Measurements from ENCODE around the gene PIAS1. TPM values are rescaled to one million over a fixed set of nuclear protein-coding genes. Genes with fewer than 3 reads are reported as not detected.

Gene PIAS1
- total RNA-seq, 2 experiments from 2014 or later = 44.1 to 59.0 TPM

DNA sequence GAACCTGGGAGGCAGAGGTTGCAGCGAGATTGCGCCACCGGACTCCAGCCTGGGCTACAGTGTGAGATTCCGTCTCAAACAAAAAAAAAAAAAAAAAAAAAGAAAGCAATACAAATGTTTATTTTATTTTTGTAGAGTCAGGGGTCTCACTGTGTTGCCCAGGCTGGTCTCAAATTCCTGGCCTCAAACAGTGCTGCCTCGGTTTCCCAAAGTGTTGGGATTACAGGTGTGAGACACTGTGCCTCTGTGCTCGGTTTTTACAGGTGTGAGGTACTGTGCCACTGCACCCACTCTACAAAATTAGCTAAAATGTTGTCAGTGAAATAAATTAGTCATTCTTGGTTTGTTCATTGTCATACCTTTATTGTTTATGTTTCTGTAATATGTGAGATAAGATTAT lies 5.5 kb downstream of the PIAS1 start:
- intact Hi-C loops (cut with micrococcal nuclease; ENCODE audit: unreplicated experiment) = loop anchor here (5.0 to 10.0 kb wide), 2 partner anchors 38 to 275 kb away; no protein-coding TSS in a partner anchor
- Histone ChIP-seq H3K9me2 (ENCODE audit: insufficient read depth, low read length) (no peaks in the 10 kb centered on the region), H3K4me2 (ENCODE audit: low read length) (no peak overlapping the region), H3K4me1 (ENCODE audit: insufficient read depth, low read length, poor library complexity, severe bottlenecking) (peaks cover 45% of the 10 kb centered on the region), H3K9me3 (ENCODE audit: low read length) (no peaks in the 10 kb centered on the region), H2AFZ (ENCODE audit: low read length) (no peak overlapping the region), H4K20me1 (ENCODE audit: insufficient read depth, low read length) (peaks cover 49% of the 10 kb centered on the region), H3K79me2 (ENCODE audit: insufficient read depth, low read depth, low read length) (peaks cover 100% of the 10 kb centered on the region), H3K27ac (ENCODE audit: low read depth, low read length, poor library complexity, severe bottlenecking) (no peak overlapping the region), H3K4me3 (ENCODE audit: low read depth, low read length, poor library complexity, severe bottlenecking) (no peak overlapping the region), H3K36me3 (ENCODE audit: insufficient read depth, low read length) (peaks cover 28% of the 10 kb centered on the region)
- POLR2A ChIA-PET = no interaction called here
- CTCF ChIA-PET (ENCODE audit: unreplicated experiment) = no interaction called here
- DNase-seq (ENCODE audit: low spot score) = no peak
- BruUV-seq (replicated peaks) = no TSS peak
- TF ChIP-seq, protein P1, sequence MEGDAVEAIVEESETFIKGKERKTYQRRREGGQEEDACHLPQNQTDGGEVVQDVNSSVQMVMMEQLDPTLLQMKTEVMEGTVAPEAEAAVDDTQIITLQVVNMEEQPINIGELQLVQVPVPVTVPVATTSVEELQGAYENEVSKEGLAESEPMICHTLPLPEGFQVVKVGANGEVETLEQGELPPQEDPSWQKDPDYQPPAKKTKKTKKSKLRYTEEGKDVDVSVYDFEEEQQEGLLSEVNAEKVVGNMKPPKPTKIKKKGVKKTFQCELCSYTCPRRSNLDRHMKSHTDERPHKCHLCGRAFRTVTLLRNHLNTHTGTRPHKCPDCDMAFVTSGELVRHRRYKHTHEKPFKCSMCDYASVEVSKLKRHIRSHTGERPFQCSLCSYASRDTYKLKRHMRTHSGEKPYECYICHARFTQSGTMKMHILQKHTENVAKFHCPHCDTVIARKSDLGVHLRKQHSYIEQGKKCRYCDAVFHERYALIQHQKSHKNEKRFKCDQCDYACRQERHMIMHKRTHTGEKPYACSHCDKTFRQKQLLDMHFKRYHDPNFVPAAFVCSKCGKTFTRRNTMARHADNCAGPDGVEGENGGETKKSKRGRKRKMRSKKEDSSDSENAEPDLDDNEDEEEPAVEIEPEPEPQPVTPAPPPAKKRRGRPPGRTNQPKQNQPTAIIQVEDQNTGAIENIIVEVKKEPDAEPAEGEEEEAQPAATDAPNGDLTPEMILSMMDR (conservative IDR thresholded peaks at IDR 0.05; ENCODE audit: low read length) = no peak
- no peak for TF ChIP-seq EZH2phosphoT487 (IDR thresholded peaks at IDR 0.05; ENCODE audit: borderline replicate concordance, low read depth, low read length)

DNA sequence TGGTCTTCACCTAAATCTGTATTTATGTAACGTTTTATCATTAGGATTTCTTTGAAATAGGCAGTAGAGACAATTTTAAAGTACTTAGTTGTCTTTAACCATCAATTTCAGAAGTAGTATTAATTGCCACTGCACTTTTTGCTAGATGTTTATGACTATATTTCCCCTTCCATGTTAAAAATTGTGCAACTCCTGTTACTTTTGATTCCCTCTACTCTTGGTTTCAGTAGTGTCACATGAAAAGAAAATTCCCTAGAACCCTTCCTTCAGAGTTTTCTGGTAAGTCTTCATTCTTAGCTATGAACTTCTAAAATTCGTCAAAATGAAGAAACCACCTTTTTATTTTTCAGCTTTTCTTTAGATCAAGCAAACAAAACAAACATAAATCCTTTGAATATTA lies 7.1 kb downstream of the PIAS1 start:
- POLR2A ChIA-PET = interaction anchor here (1.0 kb wide), 1 partner anchor 13 kb away, joined by 5 read pairs; no protein-coding TSS in a partner anchor
- intact Hi-C loops (cut with micrococcal nuclease; ENCODE audit: unreplicated experiment) = no loop called here
- Histone ChIP-seq H3K27ac (ENCODE audit: low read depth, low read length, poor library complexity, severe bottlenecking) (no peak overlapping the region), H3K9me3 (ENCODE audit: low read length) (no peaks in the 10 kb centered on the region), H3K9me2 (ENCODE audit: insufficient read depth, low read length) (no peaks in the 10 kb centered on the region), H3K4me2 (ENCODE audit: low read length) (no peak overlapping the region), H3K4me1 (ENCODE audit: insufficient read depth, low read length, poor library complexity, severe bottlenecking) (peaks cover 41% of the 10 kb centered on the region), H3K36me3 (ENCODE audit: insufficient read depth, low read length) (peaks cover 32% of the 10 kb centered on the region), H2AFZ (ENCODE audit: low read length) (no peak overlapping the region), H4K20me1 (ENCODE audit: insufficient read depth, low read length) (peaks cover 44% of the 10 kb centered on the region), H3K79me2 (ENCODE audit: insufficient read depth, low read depth, low read length) (peaks cover 100% of the 10 kb centered on the region), H3K4me3 (ENCODE audit: low read depth, low read length, poor library complexity, severe bottlenecking) (no peak overlapping the region)
- DNase-seq (ENCODE audit: low spot score) = no peak
- BruUV-seq (replicated peaks) = no TSS peak
- TF ChIP-seq, protein P1 (conservative IDR thresholded peaks at IDR 0.05; ENCODE audit: low read length) = no peak
- no peak for TF ChIP-seq EZH2phosphoT487 (IDR thresholded peaks at IDR 0.05; ENCODE audit: borderline replicate concordance, low read depth, low read length)
- CTCF ChIA-PET (ENCODE audit: unreplicated experiment) = no interaction called here

DNA sequence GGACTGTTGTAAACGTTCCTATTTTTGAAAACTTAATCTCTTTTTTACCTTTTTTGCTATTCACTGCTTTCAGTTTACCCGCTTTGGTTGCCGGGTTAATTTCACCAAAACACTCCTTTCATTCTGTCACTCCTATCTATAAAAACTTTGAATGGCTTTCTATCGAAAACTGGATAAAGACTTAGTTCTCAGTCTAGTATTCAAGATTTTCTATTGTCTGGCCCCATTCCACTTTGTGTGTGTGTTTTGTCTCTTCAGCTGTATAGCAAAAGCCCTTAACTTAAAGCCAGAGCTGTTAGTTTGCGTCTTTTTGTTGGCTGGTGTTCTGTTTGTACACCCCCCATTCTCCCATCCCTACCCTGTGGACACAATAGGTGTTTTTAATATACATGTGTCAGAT lies 7.5 kb downstream of the PIAS1 start:
- ChIA-PET CTCF (ENCODE audit: unreplicated experiment) (no interaction called here), POLR2A (interaction anchor here (1.0 kb wide), 1 partner anchor 12 kb away, joined by 5 read pairs; no protein-coding TSS in a partner anchor)
- no peak for TF ChIP-seq EZH2phosphoT487 (IDR thresholded peaks at IDR 0.05; ENCODE audit: borderline replicate concordance, low read depth, low read length)
- TF ChIP-seq, protein P1 (conservative IDR thresholded peaks at IDR 0.05; ENCODE audit: low read length) = no peak
- BruUV-seq (replicated peaks) = no TSS peak
- peaks cover 100% of the 10 kb centered on the region for H3K79me2 ChIP-seq (ENCODE audit: insufficient read depth, low read depth, low read length)
- peaks cover 36% of the 10 kb centered on the region for H3K36me3 ChIP-seq (ENCODE audit: insufficient read depth, low read length)
- H3K27ac ChIP-seq (ENCODE audit: low read depth, low read length, poor library complexity, severe bottlenecking) = no peak overlapping the region
- peaks cover 41% of the 10 kb centered on the region for H3K4me1 ChIP-seq (ENCODE audit: insufficient read depth, low read length, poor library complexity, severe bottlenecking)
- H3K4me3 ChIP-seq (ENCODE audit: low read depth, low read length, poor library complexity, severe bottlenecking) = no peak overlapping the region
- no peak for DNase-seq (ENCODE audit: low spot score)
- H3K9me3 ChIP-seq (ENCODE audit: low read length) = no peaks in the 10 kb centered on the region
- intact Hi-C loops (cut with micrococcal nuclease; ENCODE audit: unreplicated experiment) = no loop called here
- H3K9me2 ChIP-seq (ENCODE audit: insufficient read depth, low read length) = no peaks in the 10 kb centered on the region
- no peak overlapping the region for H3K4me2 ChIP-seq (ENCODE audit: low read length)
- H4K20me1 ChIP-seq (ENCODE audit: insufficient read depth, low read length) = peaks cover 40% of the 10 kb centered on the region
- no peak overlapping the region for H2AFZ ChIP-seq (ENCODE audit: low read length)
